ENCODE measurements around the gene DTNB. TPM values are rescaled to one million over a fixed set of nuclear protein-coding genes. Genes with fewer than 3 reads are reported as not detected.
"Not testable (repeated sequence)": the region's sequence is repeated elsewhere in the genome, so short reads cannot be mapped to it uniquely, and the experiment has no call there.

Gene DTNB
- total and polyA plus RNA-seq, 9 donors = 8.0 to 24.9 (median 17.5) TPM

GRCh38 chr2:25639131-25639530, 34.2 kb downstream of the DTNB start:
- Histone ChIP-seq H3K36me3 (no peaks in the 10 kb centered on the region), H3K9me3 (no peaks in the 10 kb centered on the region), H3K27me3 (no peaks in the 10 kb centered on the region), H3K27ac (no peak overlapping the region), H3K4me3 (no peak overlapping the region), H3K4me1 (ENCODE audit: insufficient read depth) (no peaks in the 10 kb centered on the region)
- no peak for TF ChIP-seq CTCF (IDR thresholded peaks at IDR 0.05)
- no peak for TF ChIP-seq EP300 (IDR thresholded peaks at IDR 0.05)
- 69 to 75% (median 74%) methylated on average over 8 to 9 of the region's 9 CpGs for WGBS, 3 donors
- intact Hi-C loops (cut with DNase I) = no loop called here
- no peak for DNase-seq

- no peaks in the 10 kb centered on the region for H3K27me3 ChIP-seq
- no peaks in the 10 kb centered on the region for H3K4me1 ChIP-seq (ENCODE audit: insufficient read depth)
- WGBS, 3 donors = 82 to 90% (median 85%) methylated on average over 1 of the region's 1 CpG
- intact Hi-C loops (cut with DNase I) = no loop called here
- no peak for TF ChIP-seq POLR2A (IDR thresholded peaks at IDR 0.05)
- no peak for TF ChIP-seq CTCF (IDR thresholded peaks at IDR 0.05)
- no peak for TF ChIP-seq EP300 (IDR thresholded peaks at IDR 0.05)
- H3K27ac ChIP-seq = no peak overlapping the region
- no peaks in the 10 kb centered on the region for H3K9me3 ChIP-seq
- no peak overlapping the region for H3K4me3 ChIP-seq
- no peak for DNase-seq
- no peaks in the 10 kb centered on the region for H3K36me3 ChIP-seq
Observed at GRCh38 chr2:25635797-25636196, 37.6 kb downstream of the DTNB start.

GRCh38 chr2:25633801-25634200, 39.6 kb downstream of the DTNB start:
- H3K36me3 ChIP-seq; H3K4me3 ChIP-seq; H3K4me1 ChIP-seq (ENCODE audit: insufficient read depth); H3K9me3 ChIP-seq; H3K27me3 ChIP-seq; H3K27ac ChIP-seq; DNase-seq; intact Hi-C loops (cut with DNase I): not testable (repeated sequence)
- 84 to 94% (median 92%) methylated on average over 23 to 34 of the region's 34 CpGs for WGBS, 3 donors

GRCh38 chr2:25632396-25632795, 41.0 kb downstream of the DTNB start:
- H3K27me3 ChIP-seq = no peaks in the 10 kb centered on the region
- no peak overlapping the region for H3K4me3 ChIP-seq
- DNase-seq = no peak
- H3K36me3 ChIP-seq = no peaks in the 10 kb centered on the region
- no peak overlapping the region for H3K27ac ChIP-seq
- H3K4me1 ChIP-seq (ENCODE audit: insufficient read depth) = no peaks in the 10 kb centered on the region
- H3K9me3 ChIP-seq = no peaks in the 10 kb centered on the region
- 91 to 97% (median 94%) methylated on average over 2 of the region's 2 CpGs for WGBS, 3 donors
- TF ChIP-seq POLR2A (IDR thresholded peaks at IDR 0.05) = no peak
- no peak for TF ChIP-seq CTCF (IDR thresholded peaks at IDR 0.05)
- intact Hi-C loops (cut with DNase I) = no loop called here

GRCh38 chr2:25624635-25625034, 48.7 kb downstream of the DTNB start:
- 92 to 99% (median 96%) methylated on average over 2 of the region's 2 CpGs for WGBS, 3 donors
- no peak for TF ChIP-seq CTCF (IDR thresholded peaks at IDR 0.05)
- TF ChIP-seq EP300 (IDR thresholded peaks at IDR 0.05) = no peak
- no peak for TF ChIP-seq POLR2A (IDR thresholded peaks at IDR 0.05)

More at GRCh38 chr2:25624635-25625034, 48.7 kb downstream of the DTNB start:
- H3K9me3 ChIP-seq = no peaks in the 10 kb centered on the region
- H3K27me3 ChIP-seq = no peaks in the 10 kb centered on the region
- H3K4me1 ChIP-seq (ENCODE audit: insufficient read depth) = peaks cover 2% of the 10 kb centered on the region
- no peak overlapping the region for H3K27ac ChIP-seq
- no peaks in the 10 kb centered on the region for H3K36me3 ChIP-seq
- no peak overlapping the region for H3K4me3 ChIP-seq
- intact Hi-C loops (cut with DNase I) = no loop called here
- no peak for DNase-seq

All from ovary (tissue), 9 donors.